ENCODE results near the gene NR3C1.

The NR3C1 gene

DNA sequence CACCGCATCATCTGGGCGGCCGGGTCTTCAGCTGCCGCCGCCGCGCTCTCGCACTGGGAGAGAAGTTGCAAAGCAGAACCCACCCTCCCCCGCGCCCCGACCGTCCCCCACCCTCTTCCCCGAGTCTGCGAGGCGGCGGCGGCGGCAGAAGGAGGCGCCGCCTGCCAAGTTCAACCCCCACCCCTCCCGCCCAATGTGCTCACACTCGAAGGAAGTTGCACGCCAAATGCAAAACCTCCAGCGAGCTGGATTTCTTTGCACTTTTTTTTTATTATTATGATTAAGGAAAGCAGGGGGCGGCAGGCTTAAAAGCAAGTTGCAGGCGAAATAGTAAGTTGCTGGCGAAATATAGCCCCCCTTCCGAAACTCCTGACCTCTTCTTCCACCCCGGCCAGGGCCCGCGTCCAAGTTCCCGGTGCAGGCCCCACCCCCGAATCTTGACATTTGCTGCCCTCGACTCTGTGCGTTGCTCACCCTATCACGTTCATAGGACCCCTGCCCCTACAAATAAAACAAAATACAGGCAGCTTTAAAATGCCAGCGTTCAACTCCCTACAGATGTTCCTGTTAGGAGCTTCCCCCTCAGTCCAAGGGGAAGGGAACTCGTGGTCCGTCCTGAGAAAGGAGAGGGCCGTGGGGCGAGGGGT, 1.1 kb upstream of the NR3C1 start:
- DNase-seq (ENCODE audit: low spot score), result peak; percentile 74
- in situ Hi-C loops (cut with MboI; ENCODE audit: low sequenced_read_pairs, unreplicated experiment), result loop anchor here (10.0 to 25.0 kb wide), 2 partner anchors 420 to 558 kb away; no protein-coding TSS in a partner anchor
- TF ChIP-seq, protein P1, sequence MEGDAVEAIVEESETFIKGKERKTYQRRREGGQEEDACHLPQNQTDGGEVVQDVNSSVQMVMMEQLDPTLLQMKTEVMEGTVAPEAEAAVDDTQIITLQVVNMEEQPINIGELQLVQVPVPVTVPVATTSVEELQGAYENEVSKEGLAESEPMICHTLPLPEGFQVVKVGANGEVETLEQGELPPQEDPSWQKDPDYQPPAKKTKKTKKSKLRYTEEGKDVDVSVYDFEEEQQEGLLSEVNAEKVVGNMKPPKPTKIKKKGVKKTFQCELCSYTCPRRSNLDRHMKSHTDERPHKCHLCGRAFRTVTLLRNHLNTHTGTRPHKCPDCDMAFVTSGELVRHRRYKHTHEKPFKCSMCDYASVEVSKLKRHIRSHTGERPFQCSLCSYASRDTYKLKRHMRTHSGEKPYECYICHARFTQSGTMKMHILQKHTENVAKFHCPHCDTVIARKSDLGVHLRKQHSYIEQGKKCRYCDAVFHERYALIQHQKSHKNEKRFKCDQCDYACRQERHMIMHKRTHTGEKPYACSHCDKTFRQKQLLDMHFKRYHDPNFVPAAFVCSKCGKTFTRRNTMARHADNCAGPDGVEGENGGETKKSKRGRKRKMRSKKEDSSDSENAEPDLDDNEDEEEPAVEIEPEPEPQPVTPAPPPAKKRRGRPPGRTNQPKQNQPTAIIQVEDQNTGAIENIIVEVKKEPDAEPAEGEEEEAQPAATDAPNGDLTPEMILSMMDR (IDR thresholded peaks at IDR 0.05; ENCODE audit: borderline replicate concordance, control extremely low read depth, extremely low read depth, insufficient read depth, missing control alignments), result no peak

DNA sequence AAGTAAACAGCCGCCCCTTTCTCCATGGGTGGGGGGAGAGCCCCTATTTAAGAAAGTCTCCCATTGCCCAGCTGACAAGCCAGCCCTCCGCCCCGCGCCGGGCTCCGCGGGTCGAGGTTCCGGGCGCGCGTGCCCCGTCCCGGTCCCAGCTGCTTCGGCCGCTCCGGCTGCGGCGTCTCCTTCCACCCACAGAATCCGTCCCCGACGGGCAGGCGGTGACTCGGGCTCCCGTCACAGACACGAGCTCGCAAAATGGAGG, 223 bp downstream of the NR3C1 start:
- no peak for DNase-seq (ENCODE audit: low spot score)
- TF ChIP-seq, protein P1 (IDR thresholded peaks at IDR 0.05; ENCODE audit: borderline replicate concordance, control extremely low read depth, extremely low read depth, insufficient read depth, missing control alignments), result no peak
- in situ Hi-C loops (cut with MboI; ENCODE audit: low sequenced_read_pairs, unreplicated experiment), result loop anchor here (10.0 to 25.0 kb wide), 2 partner anchors 422 to 559 kb away; no protein-coding TSS in a partner anchor

DNA sequence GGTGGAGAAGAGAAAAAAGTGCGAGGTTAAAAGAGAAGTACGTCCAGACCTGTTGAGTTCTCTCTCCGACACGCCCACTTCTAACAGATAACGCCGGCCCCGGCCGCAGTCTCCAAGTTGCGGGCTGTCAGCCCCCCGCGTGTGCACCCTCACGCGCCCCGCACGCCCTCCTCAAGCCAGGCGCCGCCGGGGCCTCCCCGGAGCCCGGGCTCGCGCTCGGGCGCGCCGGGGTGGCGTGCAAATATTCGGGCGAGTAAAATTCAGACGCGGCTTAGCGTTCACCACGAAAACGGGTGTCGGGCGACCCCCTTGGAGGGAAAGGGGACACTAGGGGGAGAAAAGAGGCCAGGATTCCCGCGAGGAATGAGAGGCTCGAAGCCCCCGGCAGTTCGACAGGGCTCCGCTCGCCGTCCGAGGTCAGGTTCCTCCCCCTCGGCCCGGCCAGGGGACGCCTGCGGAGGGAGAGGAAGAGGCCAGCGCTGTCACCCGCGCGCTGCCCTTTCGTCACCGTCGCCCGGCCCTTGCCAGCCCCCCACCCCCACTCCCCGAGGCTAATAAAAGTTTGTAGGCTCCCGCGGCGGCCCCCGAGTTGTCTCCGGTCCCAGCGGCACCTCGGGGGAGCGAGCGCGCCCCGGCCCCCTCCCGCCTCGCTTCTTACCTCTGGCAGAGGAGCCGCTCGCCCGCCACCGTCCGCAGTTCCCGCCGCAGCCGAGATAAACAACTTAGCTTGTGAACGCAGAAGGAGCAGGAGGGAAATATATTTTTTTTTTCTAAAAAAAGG, 743 bp downstream of the NR3C1 start:
- in situ Hi-C loops (cut with MboI; ENCODE audit: low sequenced_read_pairs, unreplicated experiment), result loop anchor here (10.0 to 25.0 kb wide), 2 partner anchors 422 to 560 kb away; no protein-coding TSS in a partner anchor
- TF ChIP-seq, protein P1 (IDR thresholded peaks at IDR 0.05; ENCODE audit: borderline replicate concordance, control extremely low read depth, extremely low read depth, insufficient read depth, missing control alignments), result no peak
- DNase-seq (ENCODE audit: low spot score), result peak; percentile 33

DNA sequence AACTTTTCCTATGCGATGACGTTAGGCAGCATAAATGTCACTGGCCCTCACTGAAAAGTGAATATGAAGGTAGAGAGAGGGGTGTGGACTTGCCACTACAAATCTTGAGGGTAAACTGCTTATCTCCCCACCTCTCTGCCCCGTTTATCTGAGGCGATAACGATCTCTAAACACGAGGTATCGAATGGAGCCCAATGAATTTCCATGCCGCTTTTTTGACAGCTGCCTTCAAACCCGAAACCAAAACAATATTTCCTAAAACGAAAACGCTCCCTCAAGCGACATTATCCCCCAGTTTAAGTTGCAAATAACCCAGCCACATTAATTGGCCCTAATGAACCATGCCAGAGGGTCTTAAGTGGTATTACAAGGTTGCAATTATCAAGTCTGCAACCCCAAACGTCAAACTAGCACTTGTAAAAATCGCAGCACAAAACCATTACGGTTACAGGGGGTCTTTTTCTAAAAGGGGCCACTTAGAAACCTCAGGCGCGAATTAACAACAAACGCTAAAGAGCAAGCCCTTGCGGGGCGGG, 1.4 kb downstream of the NR3C1 start:
- in situ Hi-C loops (cut with MboI; ENCODE audit: low sequenced_read_pairs, unreplicated experiment), result loop anchor here (10.0 to 25.0 kb wide), 2 partner anchors 423 to 560 kb away; no protein-coding TSS in a partner anchor
- no peak for DNase-seq (ENCODE audit: low spot score)
- TF ChIP-seq, protein P1 (IDR thresholded peaks at IDR 0.05; ENCODE audit: borderline replicate concordance, control extremely low read depth, extremely low read depth, insufficient read depth, missing control alignments), result no peak

DNA sequence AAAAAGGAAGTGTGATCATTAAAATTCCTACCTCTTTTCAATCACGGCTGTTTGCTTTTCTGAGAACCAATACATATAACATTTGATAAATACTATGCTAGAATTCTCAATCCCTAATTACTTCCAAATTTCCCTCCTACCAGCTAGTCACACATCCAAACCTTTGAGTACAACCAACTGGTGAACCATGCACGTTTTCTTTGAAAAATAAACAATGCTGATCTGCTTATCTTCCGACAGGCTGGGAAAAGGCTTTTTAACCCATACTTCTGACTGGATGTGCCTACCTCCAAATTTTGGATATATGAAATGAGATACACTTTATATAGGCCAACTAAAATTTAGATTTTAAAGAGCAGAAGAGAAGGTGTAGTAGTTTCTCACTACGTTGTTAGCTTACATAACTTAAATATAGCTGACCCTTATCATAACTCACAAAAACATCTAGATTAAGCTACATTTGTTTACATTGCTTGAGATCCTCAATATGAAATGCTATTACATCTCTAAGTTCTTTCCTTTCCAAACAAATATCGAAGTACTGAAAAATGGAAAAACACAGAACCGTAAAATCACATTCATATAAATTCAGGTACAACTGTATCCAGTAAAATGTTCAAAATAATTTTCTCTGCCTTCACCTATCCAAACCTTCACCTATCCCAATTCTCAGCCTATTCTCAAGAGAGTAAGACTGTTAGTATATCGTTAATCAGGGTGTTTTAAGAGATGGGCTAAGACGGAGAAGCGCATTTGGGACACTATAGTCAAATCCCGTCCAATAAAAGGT, 2.1 kb downstream of the NR3C1 start:
- no peak for DNase-seq (ENCODE audit: low spot score)
- TF ChIP-seq, protein P1 (IDR thresholded peaks at IDR 0.05; ENCODE audit: borderline replicate concordance, control extremely low read depth, extremely low read depth, insufficient read depth, missing control alignments), result no peak
- in situ Hi-C loops (cut with MboI; ENCODE audit: low sequenced_read_pairs, unreplicated experiment), result loop anchor here (10.0 to 25.0 kb wide), 2 partner anchors 423 to 561 kb away; no protein-coding TSS in a partner anchor
